ENCODE data around the gene KDM5C. TPM values are rescaled to one million over a fixed set of nuclear protein-coding genes. Genes with fewer than 3 reads are reported as not detected.

Gene KDM5C
- total RNA-seq, 3 donors from 2014 or later = 63.5 to 136 (median 123) TPM

DNA sequence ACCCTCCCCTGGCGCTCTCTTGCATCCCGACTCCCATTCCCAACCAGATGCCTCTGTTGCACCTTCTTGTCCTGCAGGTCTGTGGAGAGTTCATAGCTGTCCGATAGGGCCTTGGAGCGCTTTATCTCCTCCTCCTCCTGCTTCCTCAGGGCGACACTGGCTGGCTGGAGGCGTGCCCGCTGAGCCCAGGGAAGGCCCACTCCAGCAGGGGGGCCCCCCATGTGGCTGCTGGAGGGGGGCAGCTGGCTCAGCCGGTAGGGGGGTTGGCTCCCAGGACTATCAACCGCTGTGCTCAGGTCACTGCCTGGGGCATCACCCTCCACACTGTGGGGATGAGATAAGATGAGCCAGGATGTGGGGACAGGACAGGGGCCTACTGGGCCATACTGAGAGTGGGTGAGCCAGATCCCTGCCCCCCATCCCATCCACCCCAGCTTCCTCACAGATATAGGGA is 30.8 kb upstream of the KDM5C start:
- peaks cover 0 to 64% of the 10 kb centered on the region in 2 donors for H3K27me3 ChIP-seq
- TF ChIP-seq CTCF (IDR thresholded peaks at IDR 0.05) (no peak), POLR2AphosphoS5 (IDR thresholded peaks at IDR 0.05) (no peak), POLR2A (IDR thresholded peaks at IDR 0.05) (no peak)
- no peak overlapping the region for H3K27ac ChIP-seq
- intact Hi-C loops (cut with DNase I; ENCODE audit: low total_unique reads) = no loop called here
- H3K9me3 ChIP-seq = no peaks in the 10 kb centered on the region
- no peaks in the 10 kb centered on the region for H3K36me3 ChIP-seq
- no peaks in the 10 kb centered on the region for H3K4me1 ChIP-seq
- no peak overlapping the region for H3K4me3 ChIP-seq
- no peak for DNase-seq (ENCODE audit: low spot score in 2 of 2)

GRCh38 chrX:53254570-53255461 is 29.8 kb upstream of the KDM5C start:
- Histone ChIP-seq H3K9me3 (no peaks in the 10 kb centered on the region), H3K4me3 (no peak overlapping the region), H3K27me3 (peaks cover 0 to 62% of the 10 kb centered on the region in 2 donors), H3K36me3 (no peaks in the 10 kb centered on the region), H3K4me1 (no peaks in the 10 kb centered on the region), H3K27ac (no peak overlapping the region)
- intact Hi-C loops (cut with DNase I; ENCODE audit: low total_unique reads) = no loop called here
- no peak for DNase-seq (ENCODE audit: low spot score in 2 of 2)
- no peak for TF ChIP-seq POLR2AphosphoS5 (IDR thresholded peaks at IDR 0.05)
- no peak for TF ChIP-seq CTCF (IDR thresholded peaks at IDR 0.05)
- no peak for TF ChIP-seq POLR2A (IDR thresholded peaks at IDR 0.05)

DNA sequence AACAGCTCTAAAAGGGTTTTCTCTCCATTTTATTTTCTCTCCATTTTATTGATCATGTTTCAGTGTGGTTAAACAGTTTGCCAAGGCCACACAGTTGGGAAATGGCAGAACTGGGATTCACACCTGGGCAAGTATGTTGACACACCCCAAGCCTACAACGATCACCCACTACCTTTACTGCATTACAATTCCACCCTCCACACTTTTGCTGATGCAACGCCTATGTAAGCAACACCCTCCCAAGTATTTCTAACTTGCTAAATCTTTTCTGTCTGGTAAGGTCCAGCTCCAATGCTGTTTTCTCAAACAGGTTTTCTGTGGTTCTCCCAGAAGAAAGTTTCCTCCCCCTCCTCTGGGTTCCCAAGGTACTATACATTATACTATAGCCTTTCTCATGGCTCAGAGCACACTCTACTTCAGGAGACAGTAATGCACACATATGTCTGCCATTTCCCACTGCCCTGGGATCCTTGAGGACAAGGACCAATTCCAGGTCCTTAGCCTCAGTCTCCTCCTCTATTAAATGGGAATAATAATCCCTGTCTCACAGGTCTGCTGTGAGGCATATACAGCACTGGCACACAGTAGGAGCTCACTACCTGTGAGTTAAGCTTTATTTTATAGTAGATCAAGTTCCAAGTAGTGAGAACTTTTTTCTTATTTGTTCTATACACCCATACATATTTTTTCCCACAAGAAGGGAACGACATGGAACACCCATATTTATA is 28.4 kb upstream of the KDM5C start:
- Histone ChIP-seq H3K27ac (no peak overlapping the region), H3K4me3 (no peak overlapping the region), H3K9me3 (no peaks in the 10 kb centered on the region), H3K36me3 (no peaks in the 10 kb centered on the region), H3K4me1 (no peaks in the 10 kb centered on the region), H3K27me3 (peaks cover 0 to 58% of the 10 kb centered on the region in 2 donors)
- TF ChIP-seq POLR2AphosphoS5 (IDR thresholded peaks at IDR 0.05) (no peak), POLR2A (IDR thresholded peaks at IDR 0.05) (no peak), CTCF (IDR thresholded peaks at IDR 0.05) (no peak)
- intact Hi-C loops (cut with DNase I; ENCODE audit: low total_unique reads) = no loop called here
- DNase-seq (ENCODE audit: low spot score in 2 of 2) = no peak

DNA sequence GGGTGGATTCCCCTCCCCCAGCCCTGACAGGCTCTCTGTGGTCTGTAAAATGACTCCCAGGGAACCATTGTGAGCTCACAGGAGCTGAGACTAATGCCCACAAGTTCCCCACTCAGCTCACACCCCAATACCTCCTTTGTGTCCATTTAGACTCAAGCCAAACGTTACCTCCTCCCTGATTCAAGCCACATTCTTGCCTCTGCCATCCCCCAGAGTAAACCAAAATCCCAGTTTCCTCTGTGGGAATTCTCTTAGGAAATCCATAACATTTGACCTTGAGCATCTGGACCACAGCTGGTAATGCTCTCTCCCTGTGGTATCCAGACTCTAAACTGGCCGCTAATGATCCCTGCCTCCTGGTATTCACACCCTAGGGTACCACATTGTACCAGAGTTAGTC is 26.3 kb upstream of the KDM5C start:
- TF ChIP-seq CTCF (IDR thresholded peaks at IDR 0.05) (no peak), POLR2AphosphoS5 (IDR thresholded peaks at IDR 0.05) (no peak), POLR2A (IDR thresholded peaks at IDR 0.05) (no peak)
- intact Hi-C loops (cut with DNase I; ENCODE audit: low total_unique reads) = no loop called here
- no peak overlapping the region for H3K4me3 ChIP-seq
- H3K4me1 ChIP-seq = no peaks in the 10 kb centered on the region
- H3K9me3 ChIP-seq = no peaks in the 10 kb centered on the region
- peaks cover 0 to 54% of the 10 kb centered on the region in 2 donors for H3K27me3 ChIP-seq
- H3K27ac ChIP-seq = no peak overlapping the region
- no peak for DNase-seq (ENCODE audit: low spot score in 2 of 2)
- no peaks in the 10 kb centered on the region for H3K36me3 ChIP-seq

DNA sequence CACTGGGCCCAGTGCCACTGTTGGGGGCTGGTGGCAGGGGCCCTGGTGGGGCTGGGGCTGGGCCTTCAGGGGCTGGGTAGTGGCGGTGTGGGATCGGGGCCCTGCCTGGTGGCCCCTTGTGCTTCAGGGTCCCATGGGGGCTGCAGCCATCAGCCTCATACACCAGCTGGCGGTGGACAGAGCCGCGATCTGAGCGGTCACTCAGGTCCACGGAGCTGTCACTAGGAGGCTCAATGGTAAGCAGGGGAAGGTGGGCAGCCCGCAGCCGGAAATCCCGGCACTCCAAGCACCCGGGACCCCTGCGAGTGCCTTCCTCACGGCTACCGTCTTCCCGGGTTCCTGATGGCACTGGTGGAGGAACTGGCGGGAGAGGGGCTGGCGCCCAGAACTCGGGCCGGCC is 25.5 kb upstream of the KDM5C start:
- no peak for TF ChIP-seq CTCF (IDR thresholded peaks at IDR 0.05)
- TF ChIP-seq POLR2A (IDR thresholded peaks at IDR 0.05) = no peak
- TF ChIP-seq POLR2AphosphoS5 (IDR thresholded peaks at IDR 0.05) = no peak
- Histone ChIP-seq H3K27me3 (peaks cover 0 to 50% of the 10 kb centered on the region in 2 donors), H3K9me3 (no peaks in the 10 kb centered on the region), H3K27ac (no peak overlapping the region), H3K4me3 (no peak overlapping the region), H3K4me1 (no peaks in the 10 kb centered on the region), H3K36me3 (no peaks in the 10 kb centered on the region)
- DNase-seq (ENCODE audit: low spot score in 2 of 2) = no peak
- intact Hi-C loops (cut with DNase I; ENCODE audit: low total_unique reads) = no loop called here

Data from breast epithelium (tissue), 4 donors.